Transverse colon (tissue), 4 donors: Measurements from ENCODE around the gene CSH1. TPM values are rescaled to one million over a fixed set of nuclear protein-coding genes. Genes with fewer than 3 reads are reported as not detected.
A peak's percentile ranks its signal among the peaks of the same experiment; 100 is the strongest.

Source experiments
- DNase-seq: peaks from one replicate; pipeline ENCODE4 v3.0.0-alpha.2; 2019
- H3K27ac ChIP-seq, 4 donors: fragments of 200-600 bp; sonication (generic); 2 replicates each; pipeline ENCODE4 v1.5.1; 2016 to 2018; ENCODE audit warnings: inconsistent platforms in 4 of 4
- H3K27me3 ChIP-seq: fragments of 200-600 bp; sonication (generic); 2 replicates; pipeline ENCODE4 v1.5.1; 2017; ENCODE audit warnings: inconsistent platforms
- H3K36me3 ChIP-seq, 4 donors: fragments of 200-600 bp; sonication (generic); 2 replicates each; pipeline ENCODE4 v1.5.1; 2017 to 2019; ENCODE audit warnings: inconsistent platforms in 4 of 4
- H3K4me1 ChIP-seq, 4 donors: fragments of 200-600 bp; sonication (generic); 2 replicates each; pipeline ENCODE4 v1.5.1; 2017 to 2020; ENCODE audit warnings: inconsistent platforms in 4 of 4
- H3K4me3 ChIP-seq, 4 donors: fragments of 200-600 bp; sonication (generic); 1 replicate in 1 of 4; 2 replicates in 3 of 4; pipeline versions ENCODE4 v1.5.1 to v1.6.1; 2017 to 2019; ENCODE audit warnings: inconsistent platforms in 4 of 4
- H3K9me3 ChIP-seq, 2 donors: fragments of 200-600 bp; sonication (generic); 2 replicates each; pipeline ENCODE4 v1.5.1; 2017 to 2019; ENCODE audit warnings: inconsistent platforms in 2 of 2
- CTCF ChIP-seq, 5 experiments: fragments of 200-600 bp in 3 of 5; fragments of 450-650 bp in 2 of 5; sonication (generic) in 3 of 5; IDR thresholded peaks; 1 replicate in 2 of 5; 2 replicates in 3 of 5; pipeline ENCODE4 v1.5.1; 2016 to 2017; ENCODE audit warnings: antibody characterized with exemption in 5 of 5, inconsistent platforms in 3 of 5, mild to moderate bottlenecking in 2 of 5, moderate library complexity in 1 of 5
- EP300 ChIP-seq: sonication (generic); formaldehyde crosslinking; IDR thresholded peaks from one replicate; pipeline ENCODE4 v1.6.1; 2017; ENCODE audit warnings: antibody characterized with exemption, low read depth
- POLR2A ChIP-seq: fragments of 450-650 bp; IDR thresholded peaks from one replicate; pipeline ENCODE4 v1.6.1; 2016; ENCODE audit warnings: antibody characterized with exemption, mild to moderate bottlenecking, moderate library complexity
- POLR2AphosphoS5 ChIP-seq, 3 donors: sonication (generic); formaldehyde crosslinking; IDR thresholded peaks; one replicate each; pipeline ENCODE4 v1.6.1; 2016; ENCODE audit warnings: antibody characterized with exemption in 3 of 3
- WGBS, 2 donors: methylation state at CpG; one replicate each; pipeline ENCODE4 v1.1.5; 2018; ENCODE audit warnings: low coverage in 1 of 2; 5-methylcytosine and 5-hydroxymethylcytosine counted together
- in situ Hi-C, 4 donors: fragments of 200-750 bp; cut with MboI; loops; one replicate each; pipeline versions ENCODE4 v1.15.0 to v1.15.1; 2017; ENCODE audit warnings: low sequenced_read_pairs in 3 of 4, low pct_ligation_motif_present in 1 of 4, low pct_unique_long_range_greater_than_20kb in 1 of 4
- intact Hi-C: fragments of 100-400 bp; cut with DNase I; formaldehyde crosslinking; loops from one replicate; pipeline ENCODE4 v1.15.1; 2023; ENCODE audit warnings: low total_unique reads
- total RNA-seq, 4 donors: library from RNA; depleted of rRNA; stranded (reverse); fragments of >200 nt; gene quantifications; one replicate each; pipeline ENCODE4 v1.1.0, GENCODE V29; 2016

Gene CSH1
- total RNA-seq, 4 donors from 2014 or later = not detected

- no peaks in the 10 kb centered on the region for H3K27me3 ChIP-seq
- WGBS, 2 donors = 80 to 84% methylated on average over 9 of the region's 9 CpGs
- DNase-seq = no peak
- no peaks in the 10 kb centered on the region for H3K9me3 ChIP-seq
- TF ChIP-seq EP300 (no peak), CTCF (IDR thresholded peaks at IDR 0.05) (no peak), POLR2AphosphoS5 (IDR thresholded peaks at IDR 0.05) (no peak), POLR2A (no peak)
- in situ Hi-C loops (no loop called here), intact Hi-C loops (no loop called here)
- no peak overlapping the region for H3K4me3 ChIP-seq
- H3K27ac ChIP-seq = no peak overlapping the region
- peaks cover 0 to 17% (median 5%) of the 10 kb centered on the region in 4 donors for H3K4me1 ChIP-seq
- H3K36me3 ChIP-seq = no peaks in the 10 kb centered on the region
Measured at GRCh38 chr17:63850401-63850800, 46.0 kb downstream of the CSH1 start.

- Histone ChIP-seq H3K27me3 (no peaks in the 10 kb centered on the region), H3K4me3 (peak overlapping the region in 3 of 4 donors; percentile 5 to 42 (median 23)), H3K36me3 (no peaks in the 10 kb centered on the region), H3K27ac (peak overlapping the region; percentile 3 to 58 (median 44)), H3K9me3 (no peaks in the 10 kb centered on the region), H3K4me1 (peaks cover 0 to 17% (median 7%) of the 10 kb centered on the region in 4 donors)
- TF ChIP-seq CTCF (IDR thresholded peaks at IDR 0.05) (peak; percentile 54 to 72 (median 60)), EP300 (no peak), POLR2AphosphoS5 (IDR thresholded peaks at IDR 0.05) (peak in 1 of 3 donors; percentile 34)
- WGBS, 2 donors = 0 to 35% methylated on average over 5 to 82 of the region's 82 CpGs
- intact Hi-C loops (loop anchor here (10.0 kb wide), 1 partner anchor 74 kb away; the partner anchor contains the start of genes CCDC47 and DDX42), in situ Hi-C loops (no loop called here)
- DNase-seq = peak; percentile 93
Measured at GRCh38 chr17:63848834-63849689, 47.3 kb downstream of the CSH1 start.

- Histone ChIP-seq H3K4me1 (peaks cover 0 to 17% (median 12%) of the 10 kb centered on the region in 4 donors), H3K27ac (no peak overlapping the region), H3K4me3 (no peak overlapping the region), H3K27me3 (no peaks in the 10 kb centered on the region), H3K9me3 (no peaks in the 10 kb centered on the region), H3K36me3 (no peaks in the 10 kb centered on the region)
- TF ChIP-seq POLR2A = no peak
- no peak for TF ChIP-seq CTCF (IDR thresholded peaks at IDR 0.05)
- no peak for TF ChIP-seq EP300
- no peak for TF ChIP-seq POLR2AphosphoS5 (IDR thresholded peaks at IDR 0.05)
- WGBS, 2 donors = 59% methylated on average over 3 of the region's 3 CpGs; no CpG with 5 or more reads in 1 of the 2 donors
- intact Hi-C loops = loop anchor here (10.0 kb wide), 1 partner anchor 73 kb away; the partner anchor contains the start of genes CCDC47 and DDX42
- no peak for DNase-seq
- in situ Hi-C loops = no loop called here
Measured at GRCh38 chr17:63847525-63848249, 48.7 kb downstream of the CSH1 start.

- in situ Hi-C loops = no loop called here
Measured at GRCh38 chr17:63845509-63845908, 50.9 kb downstream of the CSH1 start.

More at GRCh38 chr17:63845509-63845908, 50.9 kb downstream of the CSH1 start:
- no peak for DNase-seq
- intact Hi-C loops = loop anchor here (10.0 kb wide), 1 partner anchor 71 kb away; the partner anchor contains the start of genes CCDC47 and DDX42
- no peak for TF ChIP-seq POLR2AphosphoS5 (IDR thresholded peaks at IDR 0.05)
- no peak for TF ChIP-seq POLR2A
- TF ChIP-seq EP300 = no peak
- TF ChIP-seq CTCF (IDR thresholded peaks at IDR 0.05) = no peak
- WGBS, 2 donors = 3 to 25% methylated on average over 1 of the region's 1 CpG
- no peak overlapping the region for H3K4me3 ChIP-seq
- no peaks in the 10 kb centered on the region for H3K27me3 ChIP-seq
- H3K4me1 ChIP-seq = peaks cover 10 to 28% (median 23%) of the 10 kb centered on the region in 4 donors
- H3K9me3 ChIP-seq = no peaks in the 10 kb centered on the region
- no peaks in the 10 kb centered on the region for H3K36me3 ChIP-seq
- H3K27ac ChIP-seq = no peak overlapping the region
